HepG2 (cell line): ENCODE data around the gene RPP21. TPM values are rescaled to one million over a fixed set of nuclear protein-coding genes. Genes with fewer than 3 reads are reported as not detected.
A peak's percentile ranks its signal among the peaks of the same experiment; 100 is the strongest.

ENCODE experiments used
- AHR ChIP-seq: IDR thresholded peaks from 2 replicates; pipeline ENCODE4 v1.6.1; 2018; ENCODE audit warnings: missing genetic modification reagents, missing compliant biosample characterization
- BRCA1 ChIP-seq: sonication (generic); formaldehyde crosslinking; IDR thresholded peaks from 2 replicates; pipeline ENCODE4 v1.4.0; 2020; ENCODE audit warnings: missing genetic modification reagents
- CCDC6 ChIP-seq: sonication (generic); formaldehyde crosslinking; IDR thresholded peaks from 2 replicates; pipeline ENCODE4 v1.8.1; 2022; ENCODE audit warnings: mild to moderate bottlenecking, missing genetic modification reagents, moderate library complexity
- DNMT3B ChIP-seq: conservative IDR thresholded peaks from 2 replicates; pipeline ENCODE4 v1.6.1; 2016; ENCODE audit warnings: missing biosample characterization, control low read depth
- ELF4 ChIP-seq: sonication (generic); formaldehyde crosslinking; IDR thresholded peaks from 2 replicates; pipeline ENCODE4 v1.5.0; 2020; ENCODE audit warnings: missing genetic modification reagents, mild to moderate bottlenecking, moderate library complexity, borderline replicate concordance
- EZH2 ChIP-seq: conservative IDR thresholded peaks from 2 replicates; pipeline ENCODE4 v1.6.1; 2012; ENCODE audit warnings: mild to moderate bottlenecking, low read depth, low read length, moderate library complexity
- KLF11 ChIP-seq: IDR thresholded peaks from 2 replicates; pipeline ENCODE4 v1.6.1; 2016; ENCODE audit warnings: missing compliant biosample characterization
- KLF6 ChIP-seq: IDR thresholded peaks from 2 replicates; pipeline ENCODE4 v1.8.0; 2016; ENCODE audit warnings: missing biosample characterization, missing genetic modification reagents
- MEIS2 ChIP-seq: sonication (generic); formaldehyde crosslinking; IDR thresholded peaks from 2 replicates; pipeline ENCODE4 v1.9.0; 2021; ENCODE audit warnings: mild to moderate bottlenecking, missing genetic modification reagents
- MYC ChIP-seq: sonication (generic); formaldehyde crosslinking; IDR thresholded peaks from 2 replicates; pipeline ENCODE4 v1.9.0; 2021; ENCODE audit warnings: missing genetic modification reagents, borderline replicate concordance
- NCOA5 ChIP-seq: sonication (generic); formaldehyde crosslinking; IDR thresholded peaks from 2 replicates; pipeline ENCODE4 v1.4.0; 2020; ENCODE audit warnings: missing genetic modification reagents
- NCOR1 ChIP-seq: fragments of 200-600 bp; sonication (generic); IDR thresholded peaks from 2 replicates; pipeline ENCODE4 v1.7.0; 2017; ENCODE audit warnings: antibody characterized with exemption, low read length, borderline replicate concordance
- PCBP2 ChIP-seq: fragments of 200-400 bp; formaldehyde crosslinking; optimal IDR thresholded peaks from 2 replicates; pipeline ENCODE3; 2018; ENCODE audit warnings: low read length, low read depth; ENCODE audit not compliant: poor library complexity, severe bottlenecking
- PHF20 ChIP-seq: sonication (generic); formaldehyde crosslinking; IDR thresholded peaks from 2 replicates; pipeline ENCODE4 v1.5.0; 2020; ENCODE audit warnings: mild to moderate bottlenecking, missing genetic modification reagents
- REL ChIP-seq: sonication (generic); formaldehyde crosslinking; conservative IDR thresholded peaks from 2 replicates; pipeline ENCODE4 v1.8.0; 2022; ENCODE audit warnings: mild to moderate bottlenecking, missing genetic modification reagents, moderate library complexity
- SIN3A ChIP-seq: IDR thresholded peaks from 2 replicates; pipeline ENCODE4 v1.6.1; 2011; ENCODE audit warnings: low read depth, mild to moderate bottlenecking, control low read depth, low read length, borderline replicate concordance
- SRSF4 ChIP-seq: fragments of 200-400 bp; formaldehyde crosslinking; IDR thresholded peaks from one replicate; pipeline ENCODE4 v1.6.1; 2018; ENCODE audit warnings: mild to moderate bottlenecking, low read depth, low read length, moderate library complexity; ENCODE audit not compliant: poor library complexity, severe bottlenecking
- TARDBP ChIP-seq: sonication (generic); formaldehyde crosslinking; IDR thresholded peaks from 2 replicates; pipeline ENCODE4 v1.8.0; 2022; ENCODE audit warnings: mild to moderate bottlenecking, missing genetic modification reagents
- ZNF333 ChIP-seq: sonication (generic); formaldehyde crosslinking; IDR thresholded peaks from 2 replicates; pipeline ENCODE4 v1.4.0; 2020; ENCODE audit warnings: mild to moderate bottlenecking, missing genetic modification reagents, borderline replicate concordance
- ZNF430 ChIP-seq: sonication (generic); formaldehyde crosslinking; IDR thresholded peaks from 2 replicates; pipeline ENCODE4 v1.9.0; 2021; ENCODE audit warnings: mild to moderate bottlenecking, missing genetic modification reagents
- ZNF577 ChIP-seq: sonication (generic); formaldehyde crosslinking; IDR thresholded peaks from 2 replicates; pipeline ENCODE4 v1.4.0; 2020; ENCODE audit warnings: mild to moderate bottlenecking, low read depth, missing genetic modification reagents, borderline replicate concordance
- ZNF7 ChIP-seq: IDR thresholded peaks from 2 replicates; pipeline ENCODE4 v1.6.1; 2016; ENCODE audit warnings: missing biosample characterization, missing genetic modification reagents
- ZNF772 ChIP-seq: sonication (generic); formaldehyde crosslinking; IDR thresholded peaks from 2 replicates; pipeline ENCODE4 v1.5.0; 2020; ENCODE audit warnings: mild to moderate bottlenecking, missing genetic modification reagents
- polyA plus RNA-seq, 8 experiments: library from polyadenylated mRNA; depleted of rRNA in 3 of 8; stranded (reverse) in 7 of 8; unstranded in 1 of 8; fragments of >200 nt; fragmentation: Illumina TruSeq in 4 of 8; extraction: Trizol in 4 of 8; gene quantifications; 2 replicates each; pipeline versions ENCODE4 v1.2.1 to v1.2.3, GENCODE V29; 2011 to 2016; ENCODE audit warnings: low read depth in 4 of 8, missing spikeins in 1 of 8, mixed read lengths in 1 of 8; ENCODE audit not compliant: insufficient read depth in 1 of 8
- total RNA-seq, 5 experiments: library from RNA; depleted of rRNA; stranded (reverse); fragments of >200 nt; fragmentation: Illumina TruSeq; extraction: Trizol; gene quantifications; 2 replicates each; pipeline ENCODE4 v1.2.3, GENCODE V29; 2016; ENCODE audit warnings: low read depth in 1 of 5
- TF ChIP-seq, protein P1 (sequence below): sonication (generic); formaldehyde crosslinking; IDR thresholded peaks from 2 replicates; pipeline ENCODE4 v1.5.0; 2020; ENCODE audit warnings: missing genetic modification reagents
- TF ChIP-seq, protein P2 (sequence below): IDR thresholded peaks from 2 replicates; pipeline ENCODE4 v1.6.1; 2016
- TF ChIP-seq, protein P3 (sequence below): sonication (generic); formaldehyde crosslinking; IDR thresholded peaks from 2 replicates; pipeline ENCODE4 v1.4.0; 2020; ENCODE audit warnings: missing genetic modification reagents, low read depth, mild to moderate bottlenecking, borderline replicate concordance
- TF ChIP-seq, protein P4 (sequence below): sonication (generic); formaldehyde crosslinking; IDR thresholded peaks from 2 replicates; pipeline ENCODE4 v1.4.0; 2020; ENCODE audit warnings: missing genetic modification reagents

Gene RPP21
- total and polyA plus RNA-seq, 2 of the 13 experiments (the other 11 are each of a cell fraction or from before 2014, with no cell fraction given) = 53.1 to 72.3 TPM

DNA sequence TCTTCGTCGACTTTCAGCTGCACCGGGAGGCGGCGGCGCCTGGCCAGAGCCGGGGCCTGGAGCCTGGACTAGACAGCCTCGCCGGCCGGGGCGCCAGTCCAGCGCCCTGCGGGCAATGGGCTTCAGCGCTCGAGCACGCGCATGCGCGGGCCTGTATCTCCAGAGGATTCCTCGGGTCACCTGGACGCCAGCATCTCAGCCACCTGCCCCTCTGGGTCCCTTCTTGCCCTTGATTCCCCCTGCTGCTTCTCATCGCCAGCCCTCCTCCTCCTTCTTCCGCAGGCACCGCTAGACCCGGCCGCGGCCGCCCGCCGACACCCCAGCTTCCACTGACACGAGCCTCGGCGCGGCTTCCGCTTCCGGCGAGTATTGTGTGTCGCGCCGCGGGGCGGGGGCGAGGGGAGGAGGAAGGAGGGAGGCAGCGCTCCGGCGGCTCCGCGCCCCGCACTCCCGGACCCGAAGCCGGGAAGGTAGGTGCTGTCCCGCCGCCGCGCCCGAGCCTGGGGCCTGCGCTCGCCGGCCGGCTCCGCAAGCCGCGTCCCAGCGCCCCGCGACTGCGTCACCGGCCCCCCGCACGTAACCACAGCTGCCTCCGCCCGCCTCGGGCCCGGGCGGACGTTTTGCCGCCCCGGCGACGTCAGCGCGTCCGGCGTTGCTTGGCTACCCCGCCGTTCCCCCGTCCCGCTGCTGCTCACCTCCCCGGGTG lies 18.3 kb upstream of the RPP21 start, which contains the start of gene TRIM39 (continued):
- no peak for TF ChIP-seq EZH2
- TF ChIP-seq KLF6 (CRISPR knock-in tag) = peak; percentile 74
- TF ChIP-seq ZNF430 (CRISPR knock-in tag) = peak; percentile 94
- no peak for TF ChIP-seq BRCA1
- TF ChIP-seq MYC (CRISPR knock-in tag) = peak; percentile 88
- peak; percentile 90; the same call in 1 of the 2 replicates for TF ChIP-seq ZNF772 (CRISPR knock-in tag)
- TF ChIP-seq SIN3A = peak; percentile 64; the same call in 1 of the 2 replicates
- TF ChIP-seq ZNF7 (CRISPR knock-in tag) = no peak
- TF ChIP-seq REL (CRISPR knock-in tag) = peak; percentile 87
- TF ChIP-seq DNMT3B (CRISPR knock-in tag) = no peak
- TF ChIP-seq NCOA5 (CRISPR knock-in tag) = no peak
- no peak for TF ChIP-seq KLF11 (CRISPR knock-in tag)
- TF ChIP-seq, protein P1, sequence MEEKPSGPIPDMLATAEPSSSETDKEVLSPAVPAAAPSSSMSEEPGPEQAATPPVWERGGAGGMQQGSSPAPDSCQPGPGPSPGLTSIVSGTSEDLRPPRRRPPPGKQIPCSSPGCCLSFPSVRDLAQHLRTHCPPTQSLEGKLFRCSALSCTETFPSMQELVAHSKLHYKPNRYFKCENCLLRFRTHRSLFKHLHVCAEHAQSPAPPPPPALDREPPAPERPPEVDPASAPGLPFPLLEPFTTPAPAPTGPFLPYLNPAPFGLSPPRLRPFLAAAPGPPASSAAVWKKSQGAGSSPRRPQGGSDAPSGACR (CRISPR knock-in tag) = no peak; the same call in 1 of the 2 replicates
- peak; percentile 83 for TF ChIP-seq PHF20
- peak; percentile 77; the same call in 1 of the 2 replicates for TF ChIP-seq ZNF333 (CRISPR knock-in tag)
- TF ChIP-seq, protein P2, sequence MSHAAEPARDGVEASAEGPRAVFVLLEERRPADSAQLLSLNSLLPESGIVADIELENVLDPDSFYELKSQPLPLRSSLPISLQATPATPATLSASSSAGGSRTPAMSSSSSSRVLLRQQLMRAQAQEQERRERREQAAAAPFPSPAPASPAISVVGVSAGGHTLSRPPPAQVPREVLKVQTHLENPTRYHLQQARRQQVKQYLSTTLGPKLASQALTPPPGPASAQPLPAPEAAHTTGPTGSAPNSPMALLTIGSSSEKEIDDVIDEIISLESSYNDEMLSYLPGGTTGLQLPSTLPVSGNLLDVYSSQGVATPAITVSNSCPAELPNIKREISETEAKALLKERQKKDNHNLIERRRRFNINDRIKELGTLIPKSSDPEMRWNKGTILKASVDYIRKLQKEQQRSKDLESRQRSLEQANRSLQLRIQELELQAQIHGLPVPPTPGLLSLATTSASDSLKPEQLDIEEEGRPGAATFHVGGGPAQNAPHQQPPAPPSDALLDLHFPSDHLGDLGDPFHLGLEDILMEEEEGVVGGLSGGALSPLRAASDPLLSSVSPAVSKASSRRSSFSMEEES = no peak; the same call in 1 of the 2 replicates
- no peak for TF ChIP-seq SRSF4
- no peak for TF ChIP-seq PCBP2
- peak; percentile 82 for TF ChIP-seq MEIS2 (CRISPR knock-in tag)
- TF ChIP-seq, protein P3, sequence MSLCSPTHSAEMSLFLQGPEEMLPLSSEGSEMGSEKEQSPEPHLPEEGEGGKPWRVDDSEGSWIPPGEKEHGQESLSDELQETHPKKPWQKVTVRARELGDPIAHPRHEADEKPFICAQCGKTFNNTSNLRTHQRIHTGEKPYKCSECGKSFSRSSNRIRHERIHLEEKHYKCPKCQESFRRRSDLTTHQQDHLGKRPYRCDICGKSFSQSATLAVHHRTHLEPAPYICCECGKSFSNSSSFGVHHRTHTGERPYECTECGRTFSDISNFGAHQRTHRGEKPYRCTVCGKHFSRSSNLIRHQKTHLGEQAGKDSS (CRISPR knock-in tag) = no peak; the same call in 1 of the 2 replicates
- TF ChIP-seq AHR = no peak
- 0 out of 2 replicates have a peak, but pooled peaks have one; percentile 73 for TF ChIP-seq ELF4 (CRISPR knock-in tag)
- TF ChIP-seq TARDBP (CRISPR knock-in tag) = no peak; the same call in 1 of the 2 replicates
- peak; percentile 88 for TF ChIP-seq CCDC6
- no peak for TF ChIP-seq NCOR1
- TF ChIP-seq ZNF577 (CRISPR knock-in tag) = no peak; the same call in 1 of the 2 replicates
- TF ChIP-seq, protein P4, sequence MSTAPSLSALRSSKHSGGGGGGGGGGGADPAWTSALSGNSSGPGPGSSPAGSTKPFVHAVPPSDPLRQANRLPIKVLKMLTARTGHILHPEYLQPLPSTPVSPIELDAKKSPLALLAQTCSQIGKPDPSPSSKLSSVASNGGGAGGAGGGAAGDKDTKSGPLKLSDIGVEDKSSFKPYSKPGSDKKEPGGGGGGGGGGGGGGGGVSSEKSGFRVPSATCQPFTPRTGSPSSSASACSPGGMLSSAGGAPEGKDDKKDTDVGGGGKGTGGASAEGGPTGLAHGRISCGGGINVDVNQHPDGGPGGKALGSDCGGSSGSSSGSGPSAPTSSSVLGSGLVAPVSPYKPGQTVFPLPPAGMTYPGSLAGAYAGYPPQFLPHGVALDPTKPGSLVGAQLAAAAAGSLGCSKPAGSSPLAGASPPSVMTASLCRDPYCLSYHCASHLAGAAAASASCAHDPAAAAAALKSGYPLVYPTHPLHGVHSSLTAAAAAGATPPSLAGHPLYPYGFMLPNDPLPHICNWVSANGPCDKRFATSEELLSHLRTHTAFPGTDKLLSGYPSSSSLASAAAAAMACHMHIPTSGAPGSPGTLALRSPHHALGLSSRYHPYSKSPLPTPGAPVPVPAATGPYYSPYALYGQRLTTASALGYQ (CRISPR knock-in tag) = peak; percentile 55; the same call in 1 of the 2 replicates
